ENCODE results near the gene KMT5B.

Gene KMT5B

DNA sequence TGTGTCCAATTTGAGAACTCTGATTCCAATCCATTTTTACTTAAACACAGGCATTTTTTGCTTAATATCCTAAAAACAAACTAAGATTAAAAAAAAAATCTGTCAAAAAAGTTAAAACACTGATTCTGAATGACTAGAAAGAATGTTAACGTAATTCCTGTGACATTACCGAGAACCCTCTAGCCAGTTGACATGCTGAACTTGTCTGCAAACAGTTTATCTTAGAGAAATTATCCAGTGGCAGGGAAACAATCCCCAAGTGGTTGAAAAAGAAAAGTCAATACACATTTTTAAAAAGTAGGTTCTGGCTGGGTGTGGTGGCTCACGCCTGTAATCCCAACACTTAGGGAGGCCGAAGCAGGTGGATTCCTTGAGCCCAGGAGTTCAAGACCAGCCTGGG is 11.6 kb downstream of the KMT5B start:
- Histone ChIP-seq H3K4me3 (ENCODE audit: low read depth, low read length) (no peak overlapping the region), H3K9ac (ENCODE audit: low read depth, low read length) (no peak overlapping the region), H3K4me1 (ENCODE audit: control insufficient read depth, insufficient read depth, low read length) (peaks cover 30% of the 10 kb centered on the region)

DNA sequence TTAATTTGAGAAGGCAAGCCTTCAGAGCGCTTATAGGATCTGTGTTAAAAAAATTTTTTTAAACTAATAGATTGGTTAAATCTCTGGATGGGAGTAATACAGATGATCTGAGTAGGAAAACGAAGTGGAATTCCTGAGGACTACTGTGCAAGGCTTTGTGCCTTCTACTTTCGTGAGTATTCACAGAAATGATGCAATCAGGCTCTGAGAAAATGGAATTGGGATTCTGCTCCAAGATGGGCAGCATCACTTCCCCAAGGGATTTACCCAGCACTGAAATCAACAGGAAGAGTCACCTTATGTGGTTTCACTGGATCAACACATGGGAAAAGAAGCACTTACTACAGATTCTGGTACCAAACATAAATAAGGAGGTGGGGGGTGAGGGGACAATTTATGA is 12.5 kb downstream of the KMT5B start:
- no peak overlapping the region for H3K27ac ChIP-seq (ENCODE audit: low read depth, low read length)
- H3K9me3 ChIP-seq (ENCODE audit: control insufficient read depth, insufficient read depth, low read length), result no peaks in the 10 kb centered on the region
- H3K4me1 ChIP-seq (ENCODE audit: control insufficient read depth, insufficient read depth, low read length), result peaks cover 26% of the 10 kb centered on the region
- no peak overlapping the region for H3K4me3 ChIP-seq (ENCODE audit: low read depth, low read length)
- no peaks in the 10 kb centered on the region for H3K27me3 ChIP-seq (ENCODE audit: control insufficient read depth, insufficient read depth, low read length)
- H3K9ac ChIP-seq (ENCODE audit: low read depth, low read length), result no peak overlapping the region
- H3K36me3 ChIP-seq (ENCODE audit: control insufficient read depth, insufficient read depth, low read length), result no peaks in the 10 kb centered on the region

More for the DNA sequence above, 11.6 kb downstream of the KMT5B start:
- Histone ChIP-seq H3K9me3 (ENCODE audit: control insufficient read depth, insufficient read depth, low read length) (no peaks in the 10 kb centered on the region), H3K27me3 (ENCODE audit: control insufficient read depth, insufficient read depth, low read length) (no peaks in the 10 kb centered on the region), H3K36me3 (ENCODE audit: control insufficient read depth, insufficient read depth, low read length) (no peaks in the 10 kb centered on the region), H3K27ac (ENCODE audit: low read depth, low read length) (no peak overlapping the region)

DNA sequence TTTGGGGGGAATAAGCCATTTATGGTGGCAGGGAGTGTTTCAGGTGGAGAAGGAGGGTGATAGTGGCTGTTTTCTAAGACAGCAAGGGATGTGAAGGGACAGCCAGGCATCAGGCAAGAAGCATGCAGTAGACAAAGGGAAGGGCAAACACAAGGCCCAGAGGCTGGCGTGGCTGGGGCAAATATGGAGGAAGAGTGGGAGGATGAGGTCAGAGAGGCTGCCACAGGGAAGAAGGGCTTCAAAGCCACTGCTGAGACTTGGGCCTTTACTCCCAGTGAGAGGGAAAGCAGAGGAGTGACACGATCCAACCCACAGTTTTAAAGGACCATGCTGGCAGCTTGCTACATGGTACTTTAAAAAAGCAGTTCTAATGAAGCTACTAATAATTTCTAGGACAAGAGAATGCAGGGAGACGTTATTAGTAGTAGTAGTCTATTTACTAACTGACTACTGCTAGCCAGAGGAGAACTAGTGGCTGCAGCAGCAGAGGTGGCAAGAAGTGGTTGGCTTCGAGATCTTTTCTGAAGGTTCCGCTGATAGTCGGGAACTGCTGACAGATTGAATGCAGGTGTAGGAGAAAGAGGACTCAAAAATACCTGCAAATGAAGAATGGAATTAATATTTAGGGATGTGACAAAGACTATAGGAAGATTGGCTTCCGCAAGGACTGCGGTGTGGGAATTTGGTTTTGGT is 13.7 kb downstream of the KMT5B start:
- Histone ChIP-seq H3K9ac (ENCODE audit: low read depth, low read length) (no peak overlapping the region), H3K4me3 (ENCODE audit: low read depth, low read length) (no peak overlapping the region), H3K4me1 (ENCODE audit: control insufficient read depth, insufficient read depth, low read length) (peaks cover 26% of the 10 kb centered on the region), H3K36me3 (ENCODE audit: control insufficient read depth, insufficient read depth, low read length) (no peaks in the 10 kb centered on the region), H3K9me3 (ENCODE audit: control insufficient read depth, insufficient read depth, low read length) (no peaks in the 10 kb centered on the region), H3K27me3 (ENCODE audit: control insufficient read depth, insufficient read depth, low read length) (no peaks in the 10 kb centered on the region), H3K27ac (ENCODE audit: low read depth, low read length) (no peak overlapping the region)

DNA sequence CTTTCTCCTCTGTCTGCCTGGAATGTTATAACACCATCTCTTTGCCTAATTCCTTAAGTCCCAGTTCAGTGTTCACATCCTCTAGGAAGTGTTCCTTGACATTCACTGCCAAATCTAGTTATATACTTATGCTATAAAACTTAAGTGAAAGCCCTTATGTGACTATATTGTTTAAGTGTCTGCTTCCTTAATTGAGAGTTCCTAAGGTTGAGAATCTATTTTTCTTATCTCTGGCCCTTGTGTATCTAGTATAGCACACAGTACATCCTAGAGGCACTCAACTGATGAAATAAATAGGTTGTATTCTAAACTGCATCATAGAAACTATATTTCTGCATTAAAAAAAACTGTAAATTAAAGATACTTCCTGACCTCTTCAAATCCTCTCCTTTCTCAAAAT is 16.9 kb downstream of the KMT5B start:
- Histone ChIP-seq H3K4me1 (ENCODE audit: control insufficient read depth, insufficient read depth, low read length) (peaks cover 25% of the 10 kb centered on the region; the same call in 1 of the 2 replicates), H3K9me3 (ENCODE audit: control insufficient read depth, insufficient read depth, low read length) (no peaks in the 10 kb centered on the region), H3K4me3 (ENCODE audit: low read depth, low read length) (no peak overlapping the region), H3K27me3 (ENCODE audit: control insufficient read depth, insufficient read depth, low read length) (no peaks in the 10 kb centered on the region), H3K27ac (ENCODE audit: low read depth, low read length) (no peak overlapping the region), H3K9ac (ENCODE audit: low read depth, low read length) (no peak overlapping the region), H3K36me3 (ENCODE audit: control insufficient read depth, insufficient read depth, low read length) (no peaks in the 10 kb centered on the region)

DNA sequence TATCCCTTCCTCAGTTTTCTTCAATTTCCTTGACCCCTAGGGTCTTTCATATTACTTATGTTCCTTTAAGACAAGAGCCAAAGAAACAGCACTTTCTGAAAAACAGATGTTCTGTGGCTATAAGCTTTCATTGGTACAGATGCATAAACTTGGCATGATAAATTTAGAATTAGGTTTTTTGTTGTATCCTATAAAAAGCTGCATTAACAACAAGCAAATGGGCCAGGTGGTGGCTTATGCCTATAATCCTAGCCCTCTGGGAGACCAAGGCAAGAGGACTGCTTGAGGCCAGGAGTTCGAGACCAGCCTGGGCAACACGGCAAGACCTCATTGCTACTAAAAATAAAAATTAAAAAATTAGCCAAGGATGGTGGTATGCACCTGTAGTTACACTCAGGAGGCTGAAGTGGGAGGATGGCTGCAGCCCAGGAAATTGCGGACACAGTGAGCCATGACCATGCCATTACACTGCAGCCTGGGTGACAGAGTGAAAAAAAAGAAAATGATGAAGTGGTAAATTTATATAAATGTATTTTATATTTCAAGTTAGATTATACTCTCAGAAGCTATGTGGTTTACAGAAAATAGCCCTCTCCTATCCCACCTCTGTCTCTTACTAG is 18.3 kb downstream of the KMT5B start:
- no peaks in the 10 kb centered on the region for H3K27me3 ChIP-seq (ENCODE audit: control insufficient read depth, insufficient read depth, low read length)

DNA sequence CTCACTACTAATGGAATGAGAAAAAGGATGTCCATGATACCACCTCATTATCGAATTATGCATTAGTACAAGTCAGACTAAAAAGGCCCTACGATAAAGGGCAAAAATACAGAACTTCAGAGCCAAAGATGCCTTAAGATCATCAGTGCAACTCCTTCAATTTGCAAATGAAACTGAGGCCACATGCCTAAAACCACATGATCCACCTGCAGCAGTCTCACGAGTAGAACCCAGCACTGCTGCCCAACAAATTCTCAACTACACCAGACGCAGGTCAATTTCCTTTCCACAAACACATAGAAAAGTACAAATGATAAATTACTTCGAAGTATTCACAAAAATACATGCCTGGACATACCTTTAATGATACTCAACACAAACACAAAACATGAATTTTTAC is 20.1 kb downstream of the KMT5B start:
- Histone ChIP-seq H3K27me3 (ENCODE audit: control insufficient read depth, insufficient read depth, low read length) (no peaks in the 10 kb centered on the region), H3K27ac (ENCODE audit: low read depth, low read length) (no peak overlapping the region), H3K4me3 (ENCODE audit: low read depth, low read length) (no peak overlapping the region)

More for the DNA sequence above, 18.3 kb downstream of the KMT5B start:
- Histone ChIP-seq H3K4me1 (ENCODE audit: control insufficient read depth, insufficient read depth, low read length) (peaks cover 13% of the 10 kb centered on the region; the same call in 1 of the 2 replicates), H3K4me3 (ENCODE audit: low read depth, low read length) (no peak overlapping the region), H3K36me3 (ENCODE audit: control insufficient read depth, insufficient read depth, low read length) (no peaks in the 10 kb centered on the region), H3K27ac (ENCODE audit: low read depth, low read length) (no peak overlapping the region), H3K9me3 (ENCODE audit: control insufficient read depth, insufficient read depth, low read length) (no peaks in the 10 kb centered on the region), H3K9ac (ENCODE audit: low read depth, low read length) (no peak overlapping the region)

DNA sequence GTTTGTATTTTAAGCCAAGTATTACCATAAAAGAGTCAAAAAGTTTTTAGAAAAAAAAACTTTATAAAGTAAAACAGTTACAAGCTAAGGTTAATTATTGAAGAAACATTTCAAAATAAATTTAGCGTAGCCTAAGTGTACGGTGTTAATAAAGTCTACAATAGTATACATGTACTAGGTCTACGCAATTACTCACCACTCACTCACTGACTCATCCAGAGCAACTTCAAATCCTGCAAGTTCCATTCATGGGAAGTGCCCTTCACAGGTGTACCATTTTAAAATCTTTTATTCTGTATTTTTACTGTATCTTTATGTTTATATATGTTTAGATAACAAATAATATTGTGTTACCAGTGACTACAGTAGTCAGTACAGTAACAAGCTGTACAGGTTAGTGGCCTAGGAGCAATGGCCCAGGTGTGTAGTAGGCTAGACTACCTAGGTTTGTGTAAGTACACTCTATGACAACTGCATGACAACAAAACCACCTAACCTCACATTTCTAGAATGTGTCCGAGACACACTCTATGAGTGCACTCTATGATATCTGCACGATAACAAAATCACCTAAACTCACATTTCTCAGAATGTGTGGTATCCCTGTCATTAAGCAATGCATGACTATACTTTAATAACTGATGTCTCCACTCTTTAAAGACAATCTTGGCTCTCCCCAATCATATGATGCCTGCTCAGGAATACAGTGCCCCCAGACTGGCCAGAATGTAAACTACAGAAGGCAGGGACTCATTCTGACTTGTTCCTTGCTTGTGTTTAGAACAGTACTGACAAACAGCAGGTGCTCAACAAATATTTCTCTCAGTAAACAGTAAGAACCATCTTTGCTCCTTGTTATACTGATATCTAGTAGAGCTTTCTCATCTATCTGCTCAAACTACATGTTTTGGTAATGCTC is 21.2 kb downstream of the KMT5B start:
- Histone ChIP-seq H3K4me3 (ENCODE audit: low read depth, low read length) (no peak overlapping the region), H3K9ac (ENCODE audit: low read depth, low read length) (no peak overlapping the region), H3K4me1 (ENCODE audit: control insufficient read depth, insufficient read depth, low read length) (peaks cover 13% of the 10 kb centered on the region; the same call in 1 of the 2 replicates), H3K27me3 (ENCODE audit: control insufficient read depth, insufficient read depth, low read length) (no peaks in the 10 kb centered on the region), H3K9me3 (ENCODE audit: control insufficient read depth, insufficient read depth, low read length) (no peaks in the 10 kb centered on the region), H3K27ac (ENCODE audit: low read depth, low read length) (no peak overlapping the region), H3K36me3 (ENCODE audit: control insufficient read depth, insufficient read depth, low read length) (peaks cover 5% of the 10 kb centered on the region)

More for the DNA sequence above, 20.1 kb downstream of the KMT5B start:
- peaks cover 5% of the 10 kb centered on the region; the same call in 1 of the 2 replicates for H3K36me3 ChIP-seq (ENCODE audit: control insufficient read depth, insufficient read depth, low read length)
- no peaks in the 10 kb centered on the region for H3K9me3 ChIP-seq (ENCODE audit: control insufficient read depth, insufficient read depth, low read length)
- H3K9ac ChIP-seq (ENCODE audit: low read depth, low read length), result no peak overlapping the region
- H3K4me1 ChIP-seq (ENCODE audit: control insufficient read depth, insufficient read depth, low read length), result peaks cover 13% of the 10 kb centered on the region; the same call in 1 of the 2 replicates

DNA sequence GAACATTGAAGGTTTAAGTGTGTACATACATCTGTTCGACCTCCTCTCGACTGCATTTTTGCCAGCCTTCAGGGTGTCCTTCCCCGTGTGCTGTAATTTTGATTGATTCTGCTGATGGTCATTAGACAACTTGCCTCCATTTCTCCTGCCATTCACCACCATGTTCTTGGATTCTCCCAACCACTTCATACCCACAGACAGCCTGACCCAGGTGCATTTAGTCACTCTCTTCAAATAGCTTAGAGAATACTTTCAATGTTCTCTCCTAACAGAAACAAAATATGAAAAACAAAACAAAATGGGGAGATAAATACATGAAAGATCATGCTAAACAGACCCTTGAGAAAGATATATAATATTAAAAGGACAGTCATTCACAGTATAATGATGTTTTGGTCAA is 23.2 kb downstream of the KMT5B start:
- no peak overlapping the region for H3K27ac ChIP-seq (ENCODE audit: low read depth, low read length)
- H3K4me3 ChIP-seq (ENCODE audit: low read depth, low read length), result no peak overlapping the region
- H3K27me3 ChIP-seq (ENCODE audit: control insufficient read depth, insufficient read depth, low read length), result no peaks in the 10 kb centered on the region
- no peak overlapping the region for H3K9ac ChIP-seq (ENCODE audit: low read depth, low read length)
- H3K9me3 ChIP-seq (ENCODE audit: control insufficient read depth, insufficient read depth, low read length), result no peaks in the 10 kb centered on the region
- peaks cover 28% of the 10 kb centered on the region for H3K4me1 ChIP-seq (ENCODE audit: control insufficient read depth, insufficient read depth, low read length)
- H3K36me3 ChIP-seq (ENCODE audit: control insufficient read depth, insufficient read depth, low read length), result peaks cover 16% of the 10 kb centered on the region

DNA sequence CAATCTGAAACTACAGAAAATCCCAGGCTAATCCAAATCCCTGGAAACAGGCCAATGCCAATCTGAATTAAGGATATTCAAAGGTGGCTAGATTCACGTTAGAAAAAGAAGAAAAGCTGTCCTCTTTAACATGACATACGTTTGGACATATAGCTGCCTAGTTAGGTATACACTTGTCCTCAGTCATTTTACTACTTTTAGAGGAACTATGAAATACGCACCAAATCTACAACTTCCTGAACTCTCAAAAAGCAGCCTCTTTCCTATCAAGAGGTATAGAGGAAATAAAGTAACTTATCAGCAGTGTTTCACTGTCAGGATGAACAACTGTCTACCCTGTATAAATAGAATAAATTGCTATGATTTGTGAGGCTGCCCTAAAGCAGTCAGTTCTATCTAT is 24.0 kb downstream of the KMT5B start:
- Histone ChIP-seq H3K27me3 (ENCODE audit: control insufficient read depth, insufficient read depth, low read length) (no peaks in the 10 kb centered on the region), H3K9me3 (ENCODE audit: control insufficient read depth, insufficient read depth, low read length) (no peaks in the 10 kb centered on the region), H3K9ac (ENCODE audit: low read depth, low read length) (no peak overlapping the region), H3K4me1 (ENCODE audit: control insufficient read depth, insufficient read depth, low read length) (peaks cover 28% of the 10 kb centered on the region), H3K27ac (ENCODE audit: low read depth, low read length) (no peak overlapping the region), H3K4me3 (ENCODE audit: low read depth, low read length) (no peak overlapping the region), H3K36me3 (ENCODE audit: control insufficient read depth, insufficient read depth, low read length) (peaks cover 24% of the 10 kb centered on the region)

DNA sequence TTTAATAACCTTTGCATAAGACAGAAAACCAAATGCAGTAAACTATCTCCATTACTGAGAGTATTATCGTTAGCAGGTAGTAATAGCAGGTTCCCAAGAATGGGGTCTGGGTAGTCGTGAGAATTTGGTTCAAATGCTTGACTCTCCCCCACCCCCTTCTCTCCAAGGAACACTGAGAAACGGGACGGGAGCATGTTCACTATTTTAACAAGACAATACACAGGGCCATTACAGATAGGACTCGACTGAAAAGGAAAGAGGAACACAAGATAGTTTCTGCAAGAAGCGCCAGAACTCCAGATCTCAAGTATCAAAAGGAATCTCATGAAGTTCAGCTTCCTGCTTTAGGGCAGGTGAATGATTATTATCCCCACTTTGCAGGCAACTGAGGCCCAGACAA is 27.0 kb downstream of the KMT5B start:
- no peak overlapping the region for H3K4me3 ChIP-seq (ENCODE audit: low read depth, low read length)
- peaks cover 15% of the 10 kb centered on the region for H3K4me1 ChIP-seq (ENCODE audit: control insufficient read depth, insufficient read depth, low read length)
- peaks cover 46% of the 10 kb centered on the region for H3K36me3 ChIP-seq (ENCODE audit: control insufficient read depth, insufficient read depth, low read length)
- no peaks in the 10 kb centered on the region for H3K27me3 ChIP-seq (ENCODE audit: control insufficient read depth, insufficient read depth, low read length)
- H3K9ac ChIP-seq (ENCODE audit: low read depth, low read length), result no peak overlapping the region
- H3K27ac ChIP-seq (ENCODE audit: low read depth, low read length), result peak overlapping the region; percentile 14
- H3K9me3 ChIP-seq (ENCODE audit: control insufficient read depth, insufficient read depth, low read length), result no peaks in the 10 kb centered on the region
